HEK293 (cell line): ENCODE data around the gene BORCS6.

Source experiments
- BCL11A ChIP-seq: fragments of 450-650 bp; formaldehyde crosslinking; IDR thresholded peaks from 2 replicates; pipeline ENCODE4 v1.5.1; 2016; ENCODE audit warnings: low read depth, missing biosample characterization, missing genetic modification characterization
- HOXC10 ChIP-seq: sonication (generic); formaldehyde crosslinking; IDR thresholded peaks from 2 replicates; pipeline ENCODE4 v1.8.1; 2023; ENCODE audit warnings: mild to moderate bottlenecking, missing genetic modification reagents
- HOXD13 ChIP-seq: sonication (generic); formaldehyde crosslinking; IDR thresholded peaks from 2 replicates; pipeline ENCODE4 v1.8.0; 2022; ENCODE audit warnings: missing genetic modification reagents, borderline replicate concordance
- KLF1 ChIP-seq: fragments of 450-650 bp; formaldehyde crosslinking; IDR thresholded peaks from 2 replicates; pipeline ENCODE4 v1.5.1; 2016; ENCODE audit warnings: missing biosample characterization, missing genetic modification characterization
- OVOL3 ChIP-seq: fragments of 450-650 bp; formaldehyde crosslinking; IDR thresholded peaks from 2 replicates; pipeline ENCODE4 v1.5.1; 2016; ENCODE audit warnings: missing biosample characterization, missing genetic modification characterization
- PRDM6 ChIP-seq: fragments of 450-650 bp; formaldehyde crosslinking; IDR thresholded peaks from 2 replicates; pipeline ENCODE4 v1.5.1; 2017; ENCODE audit warnings: missing biosample characterization, missing genetic modification characterization
- SP2 ChIP-seq: fragments of 450-650 bp; formaldehyde crosslinking; IDR thresholded peaks from 2 replicates; pipeline ENCODE4 v1.5.1; 2016; ENCODE audit warnings: missing biosample characterization, missing genetic modification characterization
- ZBTB10 ChIP-seq: fragments of 450-650 bp; formaldehyde crosslinking; IDR thresholded peaks from 2 replicates; pipeline ENCODE4 v1.5.1; 2016; ENCODE audit warnings: missing biosample characterization, missing genetic modification characterization
- ZFP37 ChIP-seq: fragments of 450-650 bp; formaldehyde crosslinking; IDR thresholded peaks from 2 replicates; pipeline ENCODE4 v1.5.1; 2016; ENCODE audit warnings: missing biosample characterization, missing genetic modification characterization
- ZFP41 ChIP-seq: fragments of 450-650 bp; formaldehyde crosslinking; IDR thresholded peaks from 2 replicates; pipeline ENCODE4 v1.5.1; 2016; ENCODE audit warnings: missing biosample characterization, missing genetic modification characterization, borderline replicate concordance
- ZIC2 ChIP-seq: fragments of 450-650 bp; formaldehyde crosslinking; IDR thresholded peaks from 2 replicates; pipeline ENCODE4 v1.5.1; 2016; ENCODE audit warnings: missing biosample characterization, missing genetic modification characterization
- ZNF121 ChIP-seq: fragments of 450-650 bp; formaldehyde crosslinking; IDR thresholded peaks from 2 replicates; pipeline ENCODE4 v1.5.1; 2016; ENCODE audit warnings: missing biosample characterization, missing genetic modification characterization
- ZNF138 ChIP-seq: fragments of 450-650 bp; formaldehyde crosslinking; IDR thresholded peaks from 2 replicates; pipeline ENCODE4 v1.5.1; 2016; ENCODE audit warnings: missing biosample characterization, missing genetic modification characterization, borderline replicate concordance
- ZNF169 ChIP-seq: fragments of 450-650 bp; formaldehyde crosslinking; IDR thresholded peaks from 2 replicates; pipeline ENCODE4 v1.5.1; 2016; ENCODE audit warnings: missing biosample characterization, missing genetic modification characterization
- ZNF174 ChIP-seq: fragments of 450-650 bp; formaldehyde crosslinking; IDR thresholded peaks from 2 replicates; pipeline ENCODE4 v1.5.0; 2017; ENCODE audit warnings: missing biosample characterization, mild to moderate bottlenecking, missing genetic modification characterization
- ZNF2 ChIP-seq: fragments of 450-650 bp; formaldehyde crosslinking; IDR thresholded peaks from 2 replicates; pipeline ENCODE4 v1.5.1; 2016; ENCODE audit warnings: missing biosample characterization, missing genetic modification characterization
- ZNF24 ChIP-seq: fragments of 450-650 bp; formaldehyde crosslinking; IDR thresholded peaks from 2 replicates; pipeline ENCODE4 v1.5.1; 2016; ENCODE audit warnings: missing biosample characterization, missing genetic modification characterization
- ZNF280C ChIP-seq: fragments of 450-650 bp; formaldehyde crosslinking; IDR thresholded peaks from 2 replicates; pipeline ENCODE4 v1.5.1; 2016; ENCODE audit warnings: missing biosample characterization, missing genetic modification characterization
- ZNF391 ChIP-seq: fragments of 450-650 bp; formaldehyde crosslinking; IDR thresholded peaks from 2 replicates; pipeline ENCODE4 v1.5.1; 2016; ENCODE audit warnings: low read depth, missing biosample characterization, missing genetic modification characterization, borderline replicate concordance
- ZNF398 ChIP-seq: fragments of 450-650 bp; formaldehyde crosslinking; IDR thresholded peaks from 2 replicates; pipeline ENCODE4 v1.5.1; 2017; ENCODE audit warnings: missing biosample characterization, missing genetic modification characterization
- ZNF521 ChIP-seq: fragments of 450-650 bp; formaldehyde crosslinking; IDR thresholded peaks from 2 replicates; pipeline ENCODE4 v1.5.1; 2017; ENCODE audit warnings: missing biosample characterization, mild to moderate bottlenecking, missing genetic modification characterization
- ZNF560 ChIP-seq: fragments of 450-650 bp; formaldehyde crosslinking; IDR thresholded peaks from 2 replicates; pipeline ENCODE4 v1.5.1; 2017; ENCODE audit warnings: missing biosample characterization, missing genetic modification characterization, borderline replicate concordance
- ZNF571 ChIP-seq: fragments of 450-650 bp; formaldehyde crosslinking; IDR thresholded peaks from 2 replicates; pipeline ENCODE4 v1.5.0; 2017; ENCODE audit warnings: missing biosample characterization, missing genetic modification characterization
- ZNF626 ChIP-seq: fragments of 450-650 bp; sonication (Bioruptor Pico); formaldehyde crosslinking; IDR thresholded peaks from 2 replicates; pipeline ENCODE4 v1.5.1; 2018; ENCODE audit warnings: missing biosample characterization, missing genetic modification characterization, inconsistent platforms
- ZNF658 ChIP-seq: fragments of 450-650 bp; formaldehyde crosslinking; IDR thresholded peaks from 2 replicates; pipeline ENCODE4; 2016; ENCODE audit warnings: missing biosample characterization, missing genetic modification characterization
- ZNF692 ChIP-seq: fragments of 450-650 bp; formaldehyde crosslinking; IDR thresholded peaks from 2 replicates; pipeline ENCODE4 v1.5.1; 2016; ENCODE audit warnings: missing biosample characterization, missing genetic modification characterization
- ZNF704 ChIP-seq: fragments of 450-650 bp; formaldehyde crosslinking; IDR thresholded peaks from 2 replicates; pipeline ENCODE4 v1.5.1; 2016; ENCODE audit warnings: missing biosample characterization, missing genetic modification characterization
- ZSCAN30 ChIP-seq: fragments of 450-650 bp; IDR thresholded peaks from 2 replicates; pipeline ENCODE4 v1.5.1; 2018; ENCODE audit warnings: missing biosample characterization, mild to moderate bottlenecking, missing genetic modification characterization, moderate library complexity

Gene BORCS6

GRCh38 chr17:8176197-8176940 is 13.6 kb downstream of the BORCS6 start, which contains the start of gene TMEM107 (continued):
- TF ChIP-seq ZNF280C (tag by site-specific recombination) = no peak
- no peak for TF ChIP-seq ZNF560 (tag by site-specific recombination)
- no peak for TF ChIP-seq ZNF169 (tag by site-specific recombination)
- TF ChIP-seq ZNF174 = no peak
- TF ChIP-seq ZNF138 (tag by site-specific recombination) = no peak
- no peak for TF ChIP-seq OVOL3 (tag by site-specific recombination)
- peak; percentile 53; the same call in 1 of the 2 replicates for TF ChIP-seq BCL11A
- no peak for TF ChIP-seq ZNF704 (tag by site-specific recombination)
- TF ChIP-seq ZNF2 = no peak
- TF ChIP-seq HOXC10 (CRISPR knock-in tag) = no peak
- no peak for TF ChIP-seq ZFP37
- TF ChIP-seq KLF1 (tag by site-specific recombination) = peak; percentile 72
- TF ChIP-seq ZIC2 = no peak
- TF ChIP-seq ZNF658 (tag by site-specific recombination) = no peak
- TF ChIP-seq ZSCAN30 (tag by site-specific recombination) = no peak
- peak; percentile 70; the same call in 1 of the 2 replicates for TF ChIP-seq ZBTB10 (tag by site-specific recombination)
- TF ChIP-seq ZNF521 (tag by site-specific recombination) = no peak
- no peak for TF ChIP-seq HOXD13
- TF ChIP-seq SP2 = peak; percentile 71
- TF ChIP-seq ZNF398 (tag by site-specific recombination) = no peak
- TF ChIP-seq ZNF692 = no peak
- TF ChIP-seq ZNF121 = no peak
- TF ChIP-seq PRDM6 = no peak
- no peak for TF ChIP-seq ZFP41 (tag by site-specific recombination)
- no peak for TF ChIP-seq ZNF571
- no peak for TF ChIP-seq ZNF24 (tag by site-specific recombination)
- TF ChIP-seq ZNF626 (tag by site-specific recombination) = no peak
- peak; percentile 21; the same call in 1 of the 2 replicates for TF ChIP-seq ZNF391 (tag by site-specific recombination)
